ENCODE results near the gene STAG1. TPM values are rescaled to one million over a fixed set of nuclear protein-coding genes. Genes with fewer than 3 reads are reported as not detected.
"Not testable (repeated sequence)": the region's sequence is repeated elsewhere in the genome, so short reads cannot be mapped to it uniquely, and the experiment has no call there.

The STAG1 gene
- total and polyA plus RNA-seq, 2 of the 13 experiments (the other 11 are each of a cell fraction or from before 2014, with no cell fraction given), result 6.2 to 25.9 TPM

DNA sequence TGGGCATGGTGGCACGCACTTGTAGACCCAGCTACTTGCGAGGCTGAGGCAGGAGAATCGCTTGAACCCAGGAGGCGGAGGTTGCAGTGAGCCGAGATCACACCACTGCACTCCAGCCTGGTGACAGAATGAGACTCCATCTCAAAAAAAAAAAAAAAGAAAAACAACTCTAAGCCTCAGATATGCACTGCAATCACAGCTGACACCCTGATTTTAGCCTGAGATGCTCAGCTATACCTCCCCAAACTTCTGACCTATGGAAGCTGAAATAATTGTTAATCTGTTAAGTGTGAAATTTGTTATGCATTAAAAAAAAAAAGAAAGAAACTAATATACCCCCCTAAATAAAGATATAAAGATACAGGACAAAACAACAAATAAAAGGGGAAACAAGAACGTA is 2.6 kb downstream of the STAG1 start:
- H3K9me3 ChIP-seq (ENCODE audit: low read length); H4K20me1 ChIP-seq (ENCODE audit: insufficient read depth, low read length); FAIRE-seq; H2AFZ ChIP-seq (ENCODE audit: low read length); ATAC-seq; DNase-seq (ENCODE audit: low spot score); BruUV-seq (replicated peaks); CTCF ChIA-PET (ENCODE audit: low intra/inter-chr PET ratio, low total read pairs); H3K27me3 ChIP-seq (ENCODE audit: control insufficient read depth in 1 of 2, insufficient read depth in 2 of 2, low read length in 2 of 2); H3K36me3 ChIP-seq (replicated peaks in 1 of 2; ENCODE audit: control insufficient read depth in 1 of 2, insufficient read depth in 2 of 2, low read length in 2 of 2): not testable (repeated sequence)
- Histone ChIP-seq H3K79me2 (ENCODE audit: insufficient read depth, low read length) (peaks cover 65% of the 10 kb centered on the region), H3K27ac (ENCODE audit: extremely low read length, insufficient read depth, low read length) (peak overlapping the region; percentile 94), H3K4me3 (replicated peaks in 1 of 3; ENCODE audit: insufficient read depth in 1 of 3, low read depth in 2 of 3, low read length in 3 of 3) (peak overlapping the region in 2 of 3 experiments; percentile 68 to 74; a peak in 2 of 6 replicates), H3K9ac (ENCODE audit: insufficient read depth, low read depth, low read length) (0 out of 2 replicates have a peak overlapping the region, but pooled peaks have one; percentile 84), H3K4me1 (ENCODE audit: insufficient read depth, low read length) (peaks cover 31% of the 10 kb centered on the region), H3K4me2 (ENCODE audit: low read depth, low read length) (peak overlapping the region; percentile 80)
- WGBS (ENCODE audit: low lambda C conversion rate), result 80% methylated on average over 6 of the region's 6 CpGs
- TF ChIP-seq, protein P1, sequence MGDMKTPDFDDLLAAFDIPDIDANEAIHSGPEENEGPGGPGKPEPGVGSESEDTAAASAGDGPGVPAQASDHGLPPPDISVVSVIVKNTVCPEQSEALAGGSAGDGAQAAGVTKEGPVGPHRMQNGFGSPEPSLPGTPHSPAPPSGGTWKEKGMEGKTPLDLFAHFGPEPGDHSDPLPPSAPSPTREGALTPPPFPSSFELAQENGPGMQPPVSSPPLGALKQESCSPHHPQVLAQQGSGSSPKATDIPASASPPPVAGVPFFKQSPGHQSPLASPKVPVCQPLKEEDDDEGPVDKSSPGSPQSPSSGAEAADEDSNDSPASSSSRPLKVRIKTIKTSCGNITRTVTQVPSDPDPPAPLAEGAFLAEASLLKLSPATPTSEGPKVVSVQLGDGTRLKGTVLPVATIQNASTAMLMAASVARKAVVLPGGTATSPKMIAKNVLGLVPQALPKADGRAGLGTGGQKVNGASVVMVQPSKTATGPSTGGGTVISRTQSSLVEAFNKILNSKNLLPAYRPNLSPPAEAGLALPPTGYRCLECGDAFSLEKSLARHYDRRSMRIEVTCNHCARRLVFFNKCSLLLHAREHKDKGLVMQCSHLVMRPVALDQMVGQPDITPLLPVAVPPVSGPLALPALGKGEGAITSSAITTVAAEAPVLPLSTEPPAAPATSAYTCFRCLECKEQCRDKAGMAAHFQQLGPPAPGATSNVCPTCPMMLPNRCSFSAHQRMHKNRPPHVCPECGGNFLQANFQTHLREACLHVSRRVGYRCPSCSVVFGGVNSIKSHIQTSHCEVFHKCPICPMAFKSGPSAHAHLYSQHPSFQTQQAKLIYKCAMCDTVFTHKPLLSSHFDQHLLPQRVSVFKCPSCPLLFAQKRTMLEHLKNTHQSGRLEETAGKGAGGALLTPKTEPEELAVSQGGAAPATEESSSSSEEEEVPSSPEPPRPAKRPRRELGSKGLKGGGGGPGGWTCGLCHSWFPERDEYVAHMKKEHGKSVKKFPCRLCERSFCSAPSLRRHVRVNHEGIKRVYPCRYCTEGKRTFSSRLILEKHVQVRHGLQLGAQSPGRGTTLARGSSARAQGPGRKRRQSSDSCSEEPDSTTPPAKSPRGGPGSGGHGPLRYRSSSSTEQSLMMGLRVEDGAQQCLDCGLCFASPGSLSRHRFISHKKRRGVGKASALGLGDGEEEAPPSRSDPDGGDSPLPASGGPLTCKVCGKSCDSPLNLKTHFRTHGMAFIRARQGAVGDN (CRISPR knock-in tag; IDR thresholded peaks at IDR 0.05), result peak; percentile 31; the same call in 1 of the 2 replicates
- POLR2A ChIA-PET, result interaction anchor here (1.1 kb wide), 1 partner anchor 112 kb away, joined by 3 read pairs; no protein-coding TSS in a partner anchor
- intact Hi-C loops (cut with micrococcal nuclease; ENCODE audit: unreplicated experiment), result loop anchor here (5.0 to 10.0 kb wide), 3 partner anchors 117 to 555 kb away; partner anchors contain the start of gene MSL2
- in situ Hi-C loops (cut with HindIII; ENCODE audit: extremely low pct_ligation_motif_present, low pct_unique_long_range_greater_than_20kb), result loop anchor here (10.0 to 25.0 kb wide), 3 partner anchors 187 to 675 kb away; no protein-coding TSS in a partner anchor

DNA sequence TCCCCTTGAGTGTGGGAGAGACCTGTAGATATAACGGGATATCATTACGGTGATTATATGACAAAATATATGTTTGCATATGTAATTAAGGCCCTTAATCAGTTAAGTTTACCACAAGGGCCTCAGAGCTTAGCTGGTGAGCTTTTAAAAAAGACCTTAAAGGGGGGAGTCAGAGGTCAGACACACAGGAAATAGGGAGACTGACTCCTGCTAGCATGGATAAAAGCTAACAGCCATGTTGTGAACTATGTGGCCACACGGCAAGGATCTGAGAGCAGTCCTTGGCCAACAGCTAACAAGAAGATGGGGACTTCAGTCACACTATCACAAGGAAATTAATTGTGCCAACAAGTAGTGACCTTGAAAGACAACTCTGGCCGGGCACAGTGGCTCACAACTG is 3.1 kb downstream of the STAG1 start:
- no peaks in the 10 kb centered on the region for H3K9me3 ChIP-seq (ENCODE audit: low read length)
- DNase-seq (ENCODE audit: low spot score), result peak; percentile 4
- in situ Hi-C loops (cut with HindIII; ENCODE audit: extremely low pct_ligation_motif_present, low pct_unique_long_range_greater_than_20kb) (loop anchor here (25.0 kb wide), 1 partner anchor 187 kb away; no protein-coding TSS in a partner anchor), intact Hi-C loops (cut with micrococcal nuclease; ENCODE audit: unreplicated experiment) (no loop called here)
- ATAC-seq, result no peak
- H2AFZ ChIP-seq (ENCODE audit: low read length), result no peak overlapping the region
- peak overlapping the region; percentile 16 for H3K27ac ChIP-seq (ENCODE audit: extremely low read length, insufficient read depth, low read length)
- peaks cover 69% of the 10 kb centered on the region for H3K79me2 ChIP-seq (ENCODE audit: insufficient read depth, low read length)
- H3K4me1 ChIP-seq (ENCODE audit: insufficient read depth, low read length), result peaks cover 27% of the 10 kb centered on the region
- H3K9ac ChIP-seq (ENCODE audit: insufficient read depth, low read depth, low read length), result 0 out of 2 replicates have a peak overlapping the region, but pooled peaks have one; percentile 26
- no peak overlapping the region for H3K4me3 ChIP-seq (replicated peaks in 1 of 3; ENCODE audit: insufficient read depth in 1 of 3, low read depth in 2 of 3, low read length in 3 of 3)
- BruUV-seq (replicated peaks), result no TSS peak
- no peaks in the 10 kb centered on the region for H4K20me1 ChIP-seq (ENCODE audit: insufficient read depth, low read length)
- H3K36me3 ChIP-seq (replicated peaks in 1 of 2; ENCODE audit: control insufficient read depth in 1 of 2, insufficient read depth in 2 of 2, low read length in 2 of 2), result no peaks in the 10 kb centered on the region; a peak in 1 of 5 replicates
- WGBS (ENCODE audit: low lambda C conversion rate), result 63% methylated on average over 4 of the region's 4 CpGs
- peak overlapping the region; percentile 80 for H3K4me2 ChIP-seq (ENCODE audit: low read depth, low read length)
- CTCF ChIA-PET (ENCODE audit: low intra/inter-chr PET ratio, low total read pairs), result no interaction called here
- FAIRE-seq, result peak; percentile 18
- no peaks in the 10 kb centered on the region for H3K27me3 ChIP-seq (ENCODE audit: control insufficient read depth in 1 of 2, insufficient read depth in 2 of 2, low read length in 2 of 2)
- POLR2A ChIA-PET, result interaction anchor here (1.1 kb wide), 1 partner anchor 112 kb away, joined by 3 read pairs; no protein-coding TSS in a partner anchor
- TF ChIP-seq ZNF143 (CRISPR knock-in tag; IDR thresholded peaks at IDR 0.05) (no peak), KAT2B (IDR thresholded peaks at IDR 0.05; ENCODE audit: borderline replicate concordance, low read depth, low read length) (no peak), ZNF564 (CRISPR knock-in tag; IDR thresholded peaks at IDR 0.05) (no peak), NFKBIZ (CRISPR knock-in tag; IDR thresholded peaks at IDR 0.05) (no peak)
- TF ChIP-seq, protein P2, sequence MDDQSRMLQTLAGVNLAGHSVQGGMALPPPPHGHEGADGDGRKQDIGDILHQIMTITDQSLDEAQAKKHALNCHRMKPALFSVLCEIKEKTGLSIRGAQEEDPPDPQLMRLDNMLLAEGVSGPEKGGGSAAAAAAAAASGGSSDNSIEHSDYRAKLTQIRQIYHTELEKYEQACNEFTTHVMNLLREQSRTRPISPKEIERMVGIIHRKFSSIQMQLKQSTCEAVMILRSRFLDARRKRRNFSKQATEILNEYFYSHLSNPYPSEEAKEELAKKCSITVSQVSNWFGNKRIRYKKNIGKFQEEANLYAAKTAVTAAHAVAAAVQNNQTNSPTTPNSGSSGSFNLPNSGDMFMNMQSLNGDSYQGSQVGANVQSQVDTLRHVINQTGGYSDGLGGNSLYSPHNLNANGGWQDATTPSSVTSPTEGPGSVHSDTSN (CRISPR knock-in tag; IDR thresholded peaks at IDR 0.05; ENCODE audit: borderline replicate concordance), result no peak
- TF ChIP-seq, protein P3, sequence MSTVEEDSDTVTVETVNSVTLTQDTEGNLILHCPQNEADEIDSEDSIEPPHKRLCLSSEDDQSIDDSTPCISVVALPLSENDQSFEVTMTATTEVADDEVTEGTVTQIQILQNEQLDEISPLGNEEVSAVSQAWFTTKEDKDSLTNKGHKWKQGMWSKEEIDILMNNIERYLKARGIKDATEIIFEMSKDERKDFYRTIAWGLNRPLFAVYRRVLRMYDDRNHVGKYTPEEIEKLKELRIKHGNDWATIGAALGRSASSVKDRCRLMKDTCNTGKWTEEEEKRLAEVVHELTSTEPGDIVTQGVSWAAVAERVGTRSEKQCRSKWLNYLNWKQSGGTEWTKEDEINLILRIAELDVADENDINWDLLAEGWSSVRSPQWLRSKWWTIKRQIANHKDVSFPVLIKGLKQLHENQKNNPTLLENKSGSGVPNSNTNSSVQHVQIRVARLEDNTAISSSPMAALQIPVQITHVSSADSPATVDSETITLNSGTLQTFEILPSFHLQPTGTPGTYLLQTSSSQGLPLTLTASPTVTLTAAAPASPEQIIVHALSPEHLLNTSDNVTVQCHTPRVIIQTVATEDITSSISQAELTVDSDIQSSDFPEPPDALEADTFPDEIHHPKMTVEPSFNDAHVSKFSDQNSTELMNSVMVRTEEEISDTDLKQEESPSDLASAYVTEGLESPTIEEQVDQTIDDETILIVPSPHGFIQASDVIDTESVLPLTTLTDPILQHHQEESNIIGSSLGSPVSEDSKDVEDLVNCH (CRISPR knock-in tag; IDR thresholded peaks at IDR 0.05), result no peak

Measured in HepG2 (cell line).